ENCODE results near the gene FN1.

- TF ChIP-seq, protein P1, sequence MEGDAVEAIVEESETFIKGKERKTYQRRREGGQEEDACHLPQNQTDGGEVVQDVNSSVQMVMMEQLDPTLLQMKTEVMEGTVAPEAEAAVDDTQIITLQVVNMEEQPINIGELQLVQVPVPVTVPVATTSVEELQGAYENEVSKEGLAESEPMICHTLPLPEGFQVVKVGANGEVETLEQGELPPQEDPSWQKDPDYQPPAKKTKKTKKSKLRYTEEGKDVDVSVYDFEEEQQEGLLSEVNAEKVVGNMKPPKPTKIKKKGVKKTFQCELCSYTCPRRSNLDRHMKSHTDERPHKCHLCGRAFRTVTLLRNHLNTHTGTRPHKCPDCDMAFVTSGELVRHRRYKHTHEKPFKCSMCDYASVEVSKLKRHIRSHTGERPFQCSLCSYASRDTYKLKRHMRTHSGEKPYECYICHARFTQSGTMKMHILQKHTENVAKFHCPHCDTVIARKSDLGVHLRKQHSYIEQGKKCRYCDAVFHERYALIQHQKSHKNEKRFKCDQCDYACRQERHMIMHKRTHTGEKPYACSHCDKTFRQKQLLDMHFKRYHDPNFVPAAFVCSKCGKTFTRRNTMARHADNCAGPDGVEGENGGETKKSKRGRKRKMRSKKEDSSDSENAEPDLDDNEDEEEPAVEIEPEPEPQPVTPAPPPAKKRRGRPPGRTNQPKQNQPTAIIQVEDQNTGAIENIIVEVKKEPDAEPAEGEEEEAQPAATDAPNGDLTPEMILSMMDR (tag by site-specific recombination; IDR thresholded peaks at IDR 0.05), result no peak
- TF ChIP-seq, protein P2, sequence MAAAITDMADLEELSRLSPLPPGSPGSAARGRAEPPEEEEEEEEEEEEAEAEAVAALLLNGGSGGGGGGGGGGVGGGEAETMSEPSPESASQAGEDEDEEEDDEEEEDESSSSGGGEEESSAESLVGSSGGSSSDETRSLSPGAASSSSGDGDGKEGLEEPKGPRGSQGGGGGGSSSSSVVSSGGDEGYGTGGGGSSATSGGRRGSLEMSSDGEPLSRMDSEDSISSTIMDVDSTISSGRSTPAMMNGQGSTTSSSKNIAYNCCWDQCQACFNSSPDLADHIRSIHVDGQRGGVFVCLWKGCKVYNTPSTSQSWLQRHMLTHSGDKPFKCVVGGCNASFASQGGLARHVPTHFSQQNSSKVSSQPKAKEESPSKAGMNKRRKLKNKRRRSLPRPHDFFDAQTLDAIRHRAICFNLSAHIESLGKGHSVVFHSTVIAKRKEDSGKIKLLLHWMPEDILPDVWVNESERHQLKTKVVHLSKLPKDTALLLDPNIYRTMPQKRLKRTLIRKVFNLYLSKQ (tag by site-specific recombination; IDR thresholded peaks at IDR 0.05; ENCODE audit: borderline replicate concordance), result no peak
These were observed 25.0 kb downstream of the FN1 start for GRCh38 chr2:215410932-215411285.
